GM21825 (cell line): Measurements from ENCODE around the gene DHX57.

Experiments
- ATAC-seq: cut with Tn5 transposase; IDR thresholded peaks from one replicate; pipeline ENCODE4 v1.9.1; 2021; ENCODE audit warnings: mild to moderate bottlenecking, moderate library complexity; ENCODE audit not compliant: unreplicated experiment

Gene DHX57

GRCh38 chr2:38751596-38752410, 123.9 kb downstream of the DHX57 start:
- ATAC-seq: no peak

GRCh38 chr2:38750891-38751595, 124.7 kb downstream of the DHX57 start, which contains the start of gene SRSF7:
Gene SRSF7, minus strand, starts transcription at chr2:38751361. Its CDS starts 105 bp downstream, at chr2:38751256.
- ATAC-seq: peak; percentile 80

- peak; percentile 37 for ATAC-seq
Measured at GRCh38 chr2:38750011-38750890, 125.5 kb downstream of the DHX57 start.

- ATAC-seq: no peak
Measured at GRCh38 chr2:38748943-38749804, 126.6 kb downstream of the DHX57 start.

GRCh38 chr2:38748391-38748790, 127.3 kb downstream of the DHX57 start:
- ATAC-seq: no peak

GRCh38 chr2:38747819-38748218, 127.9 kb downstream of the DHX57 start:
- no peak for ATAC-seq
